Measurements from ENCODE around the gene UBA1. TPM values are rescaled to one million over a fixed set of nuclear protein-coding genes. Genes with fewer than 3 reads are reported as not detected.

Gene UBA1
- total RNA-seq, 1 donor from 2014 or later, result 168 TPM

- H3K27me3 ChIP-seq, result no peaks in the 10 kb centered on the region
- peaks cover 0 to 17% of the 10 kb centered on the region in 2 donors for H3K36me3 ChIP-seq
- no peak for TF ChIP-seq POLR2A (IDR thresholded peaks at IDR 0.05)
- H3K4me1 ChIP-seq, result no peaks in the 10 kb centered on the region
- no peaks in the 10 kb centered on the region for H3K9me3 ChIP-seq
- intact Hi-C loops (cut with DNase I), result no loop called here
- H3K27ac ChIP-seq, result no peak overlapping the region
- peak; percentile 64 to 78 for DNase-seq (ENCODE audit: extremely low spot score in 2 of 2)
- H3K4me3 ChIP-seq, result no peak overlapping the region
Measured at GRCh38 chrX:47169726-47170515, 23.7 kb upstream of the UBA1 start.

- intact Hi-C loops (cut with DNase I), result no loop called here
- Histone ChIP-seq H3K27ac (no peak overlapping the region), H3K4me3 (no peak overlapping the region), H3K4me1 (no peaks in the 10 kb centered on the region), H3K9me3 (no peaks in the 10 kb centered on the region), H3K27me3 (no peaks in the 10 kb centered on the region), H3K36me3 (peaks cover 0 to 28% of the 10 kb centered on the region in 2 donors)
- TF ChIP-seq POLR2AphosphoS5 (IDR thresholded peaks at IDR 0.05; ENCODE audit: insufficient read depth in 1 of 2, low read depth in 1 of 2) (no peak), POLR2A (IDR thresholded peaks at IDR 0.05) (no peak), CTCF (IDR thresholded peaks at IDR 0.05) (no peak)
- DNase-seq (ENCODE audit: extremely low spot score in 2 of 2), result peak in 1 of 2 donors; percentile 92
Measured at GRCh38 chrX:47170861-47171692, 22.6 kb upstream of the UBA1 start.

- intact Hi-C loops (cut with DNase I), result no loop called here
- TF ChIP-seq POLR2A (IDR thresholded peaks at IDR 0.05), result no peak
- TF ChIP-seq CTCF (IDR thresholded peaks at IDR 0.05), result no peak
- TF ChIP-seq POLR2AphosphoS5 (IDR thresholded peaks at IDR 0.05; ENCODE audit: insufficient read depth in 1 of 2, low read depth in 1 of 2), result no peak
- Histone ChIP-seq H3K9me3 (no peaks in the 10 kb centered on the region), H3K4me3 (no peak overlapping the region), H3K27me3 (no peaks in the 10 kb centered on the region), H3K27ac (no peak overlapping the region), H3K4me1 (no peaks in the 10 kb centered on the region), H3K36me3 (peaks cover 0 to 38% of the 10 kb centered on the region in 2 donors)
- DNase-seq (ENCODE audit: extremely low spot score in 2 of 2), result no peak
Measured at GRCh38 chrX:47171996-47172395, 21.6 kb upstream of the UBA1 start.

GRCh38 chrX:47172549-47172948, 21.1 kb upstream of the UBA1 start:
- TF ChIP-seq POLR2AphosphoS5 (IDR thresholded peaks at IDR 0.05; ENCODE audit: insufficient read depth in 1 of 2, low read depth in 1 of 2) (no peak), CTCF (IDR thresholded peaks at IDR 0.05) (no peak), POLR2A (IDR thresholded peaks at IDR 0.05) (no peak)
- Histone ChIP-seq H3K4me3 (no peak overlapping the region), H3K9me3 (no peaks in the 10 kb centered on the region), H3K36me3 (peaks cover 0 to 43% of the 10 kb centered on the region in 2 donors), H3K4me1 (no peaks in the 10 kb centered on the region), H3K27ac (no peak overlapping the region), H3K27me3 (no peaks in the 10 kb centered on the region)
- intact Hi-C loops (cut with DNase I), result no loop called here
- DNase-seq (ENCODE audit: extremely low spot score in 2 of 2), result peak in 1 of 2 donors; percentile 55

DNA sequence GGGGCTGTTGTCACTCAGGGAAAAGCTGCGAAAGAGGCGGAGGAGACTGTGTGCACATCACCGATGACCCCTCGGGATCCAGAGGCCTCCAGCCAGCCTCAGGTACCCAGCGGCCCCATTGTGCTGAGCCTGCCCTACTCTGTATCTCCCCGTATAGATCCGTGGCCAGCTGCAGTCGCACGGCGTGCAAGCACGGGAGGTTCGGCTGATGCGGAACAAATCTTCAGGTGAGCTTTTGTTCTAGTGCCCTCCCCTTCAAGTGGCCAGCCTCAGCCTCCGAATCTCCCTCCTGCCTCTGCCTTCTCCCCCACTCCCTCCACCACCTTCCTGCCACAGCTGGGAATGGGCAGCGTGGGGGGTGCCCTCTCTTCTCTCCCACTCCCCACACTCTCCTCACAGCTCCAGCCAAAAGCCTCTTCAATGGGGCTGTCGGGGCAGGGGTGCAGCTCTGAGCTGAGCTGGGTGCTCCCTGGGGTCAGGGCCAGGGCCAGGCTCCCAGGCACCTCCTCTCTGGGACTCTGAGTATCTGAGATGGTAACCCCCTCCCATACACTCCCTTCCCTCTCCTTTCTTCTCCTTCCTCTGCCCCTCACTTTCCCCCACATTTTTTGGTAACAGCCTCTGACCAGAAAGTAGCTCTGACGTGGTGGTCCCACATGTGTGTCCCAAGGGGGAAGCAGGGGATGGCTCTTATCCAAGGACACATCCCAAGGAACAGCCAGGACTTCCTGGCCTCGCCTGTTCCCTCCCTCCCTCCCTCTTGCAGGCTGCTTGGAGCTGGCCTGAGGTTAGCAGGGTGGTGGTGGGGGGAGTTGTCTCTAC, 20.4 kb upstream of the UBA1 start:
- no peaks in the 10 kb centered on the region for H3K9me3 ChIP-seq
- intact Hi-C loops (cut with DNase I), result no loop called here
- no peak for TF ChIP-seq POLR2A (IDR thresholded peaks at IDR 0.05)
- no peak for TF ChIP-seq CTCF (IDR thresholded peaks at IDR 0.05)
- TF ChIP-seq POLR2AphosphoS5 (IDR thresholded peaks at IDR 0.05; ENCODE audit: insufficient read depth in 1 of 2, low read depth in 1 of 2), result no peak
- peak in 1 of 2 donors; percentile 64 for DNase-seq (ENCODE audit: extremely low spot score in 2 of 2)
- H3K27me3 ChIP-seq, result no peaks in the 10 kb centered on the region
- H3K27ac ChIP-seq, result no peak overlapping the region
- peaks cover 0 to 49% of the 10 kb centered on the region in 2 donors for H3K36me3 ChIP-seq
- no peak overlapping the region for H3K4me3 ChIP-seq
- H3K4me1 ChIP-seq, result no peaks in the 10 kb centered on the region

All from vagina (tissue), 2 donors.